HEK293T (cell line): ENCODE data around the gene ADCY10.
"Not testable (repeated sequence)": the region's sequence is repeated elsewhere in the genome, so short reads cannot be mapped to it uniquely, and the experiment has no call there.

Experiments
- CTCF ChIA-PET: fragments of 350-600 bp; formaldehyde crosslinking; extraction: SDS; loops from one replicate; lab custom pipeline; 2021; ENCODE audit warnings: antibody characterized with exemption, inconsistent platforms; lab: Yijun Ruan, JAX
- POLR2A ChIA-PET: fragments of 350-600 bp; formaldehyde crosslinking; extraction: SDS; loops from one replicate; lab custom pipeline; 2020; ENCODE audit warnings: antibody characterized with exemption, inconsistent platforms; lab: Yijun Ruan, JAX
- DNase-seq: peaks from one replicate; pipeline ENCODE4 v3.0.0; 2012; ENCODE audit warnings: mixed read lengths; ENCODE audit errors: extremely low spot score
- ARNT ChIP-seq: fragments of 450-650 bp; IDR thresholded peaks from 2 replicates; pipeline ENCODE4 v1.6.1; 2017; ENCODE audit warnings: mild to moderate bottlenecking
- BHLHE40 ChIP-seq: fragments of 450-650 bp; IDR thresholded peaks from 2 replicates; pipeline ENCODE4 v1.6.1; 2016; ENCODE audit warnings: mild to moderate bottlenecking, moderate library complexity, borderline replicate concordance
- CTBP1 ChIP-seq: fragments of 450-650 bp; IDR thresholded peaks from 2 replicates; pipeline ENCODE4 v1.6.1; 2016; ENCODE audit warnings: borderline replicate concordance
- ELF4 ChIP-seq: fragments of 450-650 bp; IDR thresholded peaks from 2 replicates; pipeline ENCODE4 v1.6.1; 2017; ENCODE audit warnings: antibody characterized with exemption
- FOXA1 ChIP-seq: fragments of 450-650 bp; IDR thresholded peaks from 2 replicates; pipeline ENCODE4 v1.6.1; 2016; ENCODE audit warnings: mild to moderate bottlenecking
- FOXK2 ChIP-seq: fragments of 450-650 bp; IDR thresholded peaks from 2 replicates; pipeline ENCODE4 v1.6.1; 2016; ENCODE audit warnings: mild to moderate bottlenecking
- FOXM1 ChIP-seq: fragments of 450-650 bp; IDR thresholded peaks from 2 replicates; pipeline ENCODE4 v1.6.1; 2017; ENCODE audit warnings: mild to moderate bottlenecking, borderline replicate concordance
- HDGF ChIP-seq: fragments of 450-650 bp; IDR thresholded peaks from 2 replicates; pipeline ENCODE4 v1.6.1; 2017; ENCODE audit warnings: antibody characterized with exemption, borderline replicate concordance
- L3MBTL2 ChIP-seq: fragments of 450-650 bp; conservative IDR thresholded peaks from 2 replicates; pipeline ENCODE4 v1.6.1; 2016; ENCODE audit warnings: mild to moderate bottlenecking
- LEF1 ChIP-seq: fragments of 450-650 bp; IDR thresholded peaks from 2 replicates; pipeline ENCODE4 v1.6.1; 2017; ENCODE audit warnings: mild to moderate bottlenecking, borderline replicate concordance
- NFRKB ChIP-seq: fragments of 450-650 bp; IDR thresholded peaks from 2 replicates; pipeline ENCODE4 v1.6.1; 2016; ENCODE audit warnings: mild to moderate bottlenecking, moderate library complexity
- PKNOX1 ChIP-seq: fragments of 450-650 bp; IDR thresholded peaks from 2 replicates; pipeline ENCODE4 v1.6.1; 2016
- SP1 ChIP-seq: fragments of 450-650 bp; IDR thresholded peaks from 2 replicates; pipeline ENCODE4 v1.6.1; 2017
- SUZ12 ChIP-seq: fragments of 450-650 bp; IDR thresholded peaks from 2 replicates; pipeline ENCODE4 v1.6.1; 2016; ENCODE audit warnings: mild to moderate bottlenecking
- TARDBP ChIP-seq: fragments of 450-650 bp; IDR thresholded peaks from 2 replicates; pipeline ENCODE4 v1.6.1; 2016
- ZNF384 ChIP-seq: fragments of 450-650 bp; IDR thresholded peaks from 2 replicates; pipeline ENCODE4 v1.6.1; 2016

The ADCY10 gene

GRCh38 chr1:167839009-167839408, 74.9 kb downstream of the ADCY10 start:
- POLR2A ChIA-PET: no interaction called here
- CTCF ChIA-PET: no interaction called here
- no peak for DNase-seq
- TF ChIP-seq ARNT: no peak
- TF ChIP-seq BHLHE40: no peak
- no peak for TF ChIP-seq FOXM1
- TF ChIP-seq SUZ12: no peak
- TF ChIP-seq NFRKB: no peak
- TF ChIP-seq ZNF384: no peak
- TF ChIP-seq SP1: no peak
- TF ChIP-seq ELF4: no peak
- TF ChIP-seq CTBP1: no peak
- TF ChIP-seq FOXK2: no peak
- no peak for TF ChIP-seq TARDBP
- TF ChIP-seq L3MBTL2: no peak
- no peak for TF ChIP-seq HDGF

GRCh38 chr1:167837326-167837725, 76.6 kb downstream of the ADCY10 start:
- no peak for DNase-seq
- TF ChIP-seq FOXA1 (no peak), CTBP1 (no peak), SP1 (no peak), ELF4 (no peak), TARDBP (no peak), FOXM1 (no peak), FOXK2 (no peak), L3MBTL2 (no peak), BHLHE40 (no peak), HDGF (no peak), PKNOX1 (no peak), LEF1 (no peak), SUZ12 (no peak), ZNF384 (no peak), ARNT (no peak), NFRKB (no peak)
- CTCF ChIA-PET: no interaction called here
- POLR2A ChIA-PET: no interaction called here

- ChIA-PET CTCF (no interaction called here), POLR2A (no interaction called here)
- no peak for DNase-seq
- TF ChIP-seq NFRKB: no peak
- no peak for TF ChIP-seq ZNF384
- TF ChIP-seq SUZ12: no peak
- no peak for TF ChIP-seq HDGF
- no peak for TF ChIP-seq ARNT
- TF ChIP-seq L3MBTL2: no peak
- TF ChIP-seq SP1: no peak
- TF ChIP-seq LEF1: no peak
- TF ChIP-seq FOXM1: no peak
- no peak for TF ChIP-seq BHLHE40
- TF ChIP-seq FOXK2: no peak
- no peak for TF ChIP-seq ELF4
- TF ChIP-seq FOXA1: no peak
- no peak for TF ChIP-seq CTBP1
- no peak for TF ChIP-seq PKNOX1
- TF ChIP-seq TARDBP: no peak
Measured at GRCh38 chr1:167836197-167836596, 77.7 kb downstream of the ADCY10 start.

GRCh38 chr1:167833904-167834303, 80.0 kb downstream of the ADCY10 start:
- ChIA-PET POLR2A (no interaction called here), CTCF (no interaction called here)
- no peak for DNase-seq
- no peak for TF ChIP-seq FOXA1
- TF ChIP-seq SUZ12: no peak

GRCh38 chr1:167832693-167833092, 81.2 kb downstream of the ADCY10 start:
- ChIA-PET POLR2A (no interaction called here), CTCF (no interaction called here)
- TF ChIP-seq CTBP1: no peak
- TF ChIP-seq FOXA1: no peak
- no peak for TF ChIP-seq FOXM1
- no peak for DNase-seq

- DNase-seq, POLR2A ChIA-PET, CTCF ChIA-PET: not testable (repeated sequence)
Measured at GRCh38 chr1:167830668-167831067, 83.3 kb downstream of the ADCY10 start.

GRCh38 chr1:167829868-167830267, 84.1 kb downstream of the ADCY10 start:
- ChIA-PET CTCF (no interaction called here), POLR2A (no interaction called here)
- DNase-seq: no peak
- TF ChIP-seq ARNT: no peak

GRCh38 chr1:167826127-167826526, 87.8 kb downstream of the ADCY10 start:
- POLR2A ChIA-PET: interaction anchor here (1.4 kb wide), 1 partner anchor 111 kb away, joined by 3 read pairs; no protein-coding TSS in a partner anchor

More at GRCh38 chr1:167826127-167826526, 87.8 kb downstream of the ADCY10 start:
- CTCF ChIA-PET: no interaction called here
- DNase-seq: no peak
- TF ChIP-seq BHLHE40: no peak
- no peak for TF ChIP-seq FOXA1
- TF ChIP-seq ELF4: no peak
- no peak for TF ChIP-seq LEF1
